Activated naive CD8-positive, alpha-beta T cell treated with anti-CD3 and anti-CD28 coated beads, Interleukin-2, amount 50 U/mL, for 24 hours (primary cell): ENCODE measurements around the gene C1orf74.
"Not testable (repeated sequence)": the region's sequence is repeated elsewhere in the genome, so short reads cannot be mapped to it uniquely, and the experiment has no call there.

Experiments
- ATAC-seq: fragments of 150-1000 bp; cut with Tn5 transposase; one replicate; pipeline ENCODE4 v1.10.0; 2021
- DNase-seq: peaks from one replicate; pipeline ENCODE4 v3.0.0; 2021
- H3K27ac Mint-ChIP-seq: one replicate; pipeline ENCODE4 v1.8.0; 2021; ENCODE audit warnings: mild to moderate bottlenecking, mixed read lengths
- H3K27me3 Mint-ChIP-seq: one replicate; pipeline ENCODE4 v1.8.0; 2021; ENCODE audit warnings: mixed read lengths
- H3K36me3 Mint-ChIP-seq: one replicate; pipeline ENCODE4 v1.8.0; 2021; ENCODE audit warnings: low read depth, mixed read lengths
- H3K4me1 Mint-ChIP-seq: one replicate; pipeline ENCODE4 v1.8.0; 2021; ENCODE audit warnings: mixed read lengths
- H3K4me3 Mint-ChIP-seq: one replicate; pipeline ENCODE4 v1.8.0; 2021; ENCODE audit warnings: mild to moderate bottlenecking, moderate library complexity, mixed read lengths
- H3K9me3 Mint-ChIP-seq: one replicate; pipeline ENCODE4 v1.8.0; 2021; ENCODE audit warnings: mixed read lengths

C1orf74 gene

GRCh38 chr1:209815490-209815889 lies 31.1 kb upstream of the C1orf74 start:
- peak overlapping the region; percentile 61 for H3K4me3 Mint-ChIP-seq
- ATAC-seq (peak; percentile 11), DNase-seq (no peak)
- H3K4me1 Mint-ChIP-seq: peaks cover 22% of the 10 kb centered on the region
- peaks cover 11% of the 10 kb centered on the region for H3K27me3 Mint-ChIP-seq
- H3K27ac Mint-ChIP-seq: peak overlapping the region; percentile 81
- no peaks in the 10 kb centered on the region for H3K9me3 Mint-ChIP-seq
- H3K36me3 Mint-ChIP-seq: no peaks in the 10 kb centered on the region

- H3K27ac Mint-ChIP-seq: no peak overlapping the region
- no peak overlapping the region for H3K4me3 Mint-ChIP-seq
- DNase-seq: no peak
- H3K36me3 Mint-ChIP-seq: no peaks in the 10 kb centered on the region
- ATAC-seq: no peak
- H3K4me1 Mint-ChIP-seq: peaks cover 22% of the 10 kb centered on the region
- H3K9me3 Mint-ChIP-seq: no peaks in the 10 kb centered on the region
- H3K27me3 Mint-ChIP-seq: peaks cover 4% of the 10 kb centered on the region
Measured at GRCh38 chr1:209813902-209814301, 29.5 kb upstream of the C1orf74 start.

DNA sequence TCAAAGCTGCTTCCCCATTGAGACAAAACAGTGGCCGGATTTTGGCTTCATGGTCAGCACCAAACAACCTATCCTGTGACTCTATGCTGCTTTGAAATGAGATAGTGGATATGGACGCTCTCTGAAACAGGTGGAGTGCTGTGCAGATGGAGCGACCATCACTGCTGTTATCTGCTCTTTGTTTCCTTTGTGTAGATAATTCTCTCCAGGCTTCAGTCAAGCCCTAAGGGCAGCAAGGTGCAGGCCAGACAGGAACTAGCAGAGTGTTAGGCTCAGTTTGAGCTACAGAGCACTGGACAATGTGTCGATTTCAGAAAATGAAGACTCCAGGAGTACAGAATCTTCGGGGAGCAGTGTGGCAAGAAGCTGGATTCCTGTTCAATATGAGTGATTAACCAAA lies 26.4 kb upstream of the C1orf74 start:
- peaks cover 2% of the 10 kb centered on the region for H3K27me3 Mint-ChIP-seq
- H3K36me3 Mint-ChIP-seq: no peaks in the 10 kb centered on the region
- ATAC-seq (no peak), DNase-seq (no peak)
- H3K27ac Mint-ChIP-seq: no peak overlapping the region
- H3K4me1 Mint-ChIP-seq: peaks cover 12% of the 10 kb centered on the region
- no peaks in the 10 kb centered on the region for H3K9me3 Mint-ChIP-seq
- no peak overlapping the region for H3K4me3 Mint-ChIP-seq

DNA sequence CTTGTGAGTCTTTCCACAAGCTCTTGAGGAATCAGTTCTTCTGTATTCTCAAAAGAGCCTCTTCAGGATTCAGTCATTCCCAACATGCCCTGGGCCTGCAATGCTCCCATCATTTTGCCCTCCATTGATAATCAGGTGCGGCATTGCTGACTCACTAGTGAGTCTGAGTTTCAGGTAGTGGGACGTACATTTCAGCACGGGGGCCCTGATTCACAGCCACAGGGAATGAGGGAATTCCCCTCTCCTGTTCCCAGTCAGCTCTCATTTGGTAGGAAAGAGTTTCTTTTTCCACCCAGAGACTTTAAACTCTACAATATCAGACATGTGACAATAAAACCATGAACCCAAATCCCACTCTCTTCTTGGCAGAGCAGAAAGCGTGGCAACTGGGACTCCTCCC lies 25.3 kb upstream of the C1orf74 start:
- Mint-ChIP-seq H3K4me1 (peaks cover 7% of the 10 kb centered on the region), H3K4me3 (no peak overlapping the region), H3K27ac (no peak overlapping the region), H3K36me3 (no peaks in the 10 kb centered on the region), H3K27me3 (peaks cover 7% of the 10 kb centered on the region), H3K9me3 (no peaks in the 10 kb centered on the region)
- no peak for DNase-seq
- ATAC-seq: no peak

GRCh38 chr1:209808059-209808581 lies 23.8 kb upstream of the C1orf74 start:
- H3K27ac Mint-ChIP-seq: no peak overlapping the region
- peaks cover 10% of the 10 kb centered on the region for H3K4me1 Mint-ChIP-seq
- ATAC-seq: no peak
- H3K27me3 Mint-ChIP-seq: peaks cover 7% of the 10 kb centered on the region
- H3K9me3 Mint-ChIP-seq: no peaks in the 10 kb centered on the region
- no peaks in the 10 kb centered on the region for H3K36me3 Mint-ChIP-seq
- no peak for DNase-seq
- no peak overlapping the region for H3K4me3 Mint-ChIP-seq

DNA sequence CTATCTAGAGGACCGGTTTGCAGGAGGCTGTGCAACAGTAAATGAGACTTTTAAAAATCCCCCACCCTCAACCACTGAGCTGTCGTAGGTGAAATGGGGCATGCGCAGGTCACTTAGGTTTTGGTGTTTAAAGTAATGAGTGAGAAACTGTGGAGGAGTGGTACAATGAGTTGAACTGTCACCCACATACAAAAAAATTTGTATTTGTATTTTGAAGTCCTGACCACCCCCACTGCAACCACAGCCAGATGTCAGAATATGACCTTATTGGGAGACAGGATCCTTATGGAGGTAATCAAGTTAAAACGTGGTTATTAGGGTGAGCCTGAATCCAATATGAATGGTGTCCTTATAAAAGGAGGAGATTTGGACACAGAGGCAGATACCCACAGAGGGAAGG lies 23.1 kb upstream of the C1orf74 start:
- Mint-ChIP-seq H3K4me3 (no peak overlapping the region), H3K4me1 (peaks cover 10% of the 10 kb centered on the region), H3K27ac (no peak overlapping the region), H3K9me3 (no peaks in the 10 kb centered on the region), H3K36me3 (no peaks in the 10 kb centered on the region), H3K27me3 (peaks cover 7% of the 10 kb centered on the region)
- DNase-seq (no peak), ATAC-seq (no peak)

DNA sequence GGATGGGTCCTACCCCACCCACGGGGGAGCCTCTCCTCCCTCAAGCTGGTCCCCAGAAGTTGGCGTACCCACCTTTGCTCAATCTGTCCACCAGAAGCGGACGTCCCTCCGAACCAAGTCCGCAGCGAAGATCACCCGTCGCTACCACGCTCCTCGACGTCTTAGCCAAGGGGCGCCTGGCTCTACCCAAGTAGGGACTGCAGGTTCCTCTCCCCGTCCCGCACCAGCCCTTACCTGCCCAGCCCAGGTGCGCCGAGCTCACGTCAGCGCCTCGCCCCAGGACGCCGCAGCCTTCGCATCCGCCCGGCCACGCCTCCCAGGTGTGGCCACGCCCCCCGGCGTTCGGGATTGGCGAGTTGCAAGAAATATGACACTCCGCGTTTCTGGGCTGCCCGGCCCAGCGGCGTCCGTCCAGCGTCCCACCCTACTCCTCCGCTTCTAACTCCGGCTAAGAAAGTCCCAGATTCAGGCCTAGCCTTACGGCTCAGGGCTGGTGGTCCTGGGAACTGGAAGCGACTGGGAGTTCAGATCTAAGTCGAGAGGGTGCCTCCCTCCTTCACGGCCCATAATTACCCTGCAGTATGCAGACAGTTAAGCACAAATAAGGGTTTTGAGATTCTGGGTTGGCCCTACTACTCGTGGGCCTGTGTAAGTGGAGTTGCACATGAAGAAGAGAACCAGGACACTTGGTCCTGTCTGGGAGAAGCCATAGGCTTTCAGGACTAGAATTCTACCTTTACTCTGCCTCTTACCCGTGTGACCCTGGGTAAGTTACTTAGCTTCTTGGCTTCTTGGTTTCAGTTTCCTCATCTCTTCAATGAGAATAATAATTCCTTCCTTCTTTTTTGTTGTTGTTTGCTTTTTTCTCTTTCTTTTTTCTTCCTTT lies 21.8 kb upstream of the C1orf74 start, which contains the start of gene IRF6:
Gene IRF6, minus strand, starts transcription at position 268 of the 886 bp plus-strand sequence. CDS start 4,729 bp downstream, outside the sequence.
- H3K4me1 Mint-ChIP-seq: peaks cover 10% of the 10 kb centered on the region
- peak within 1 kb of the TSS; percentile 62 for H3K4me3 Mint-ChIP-seq
- H3K9me3 Mint-ChIP-seq: no peaks in the 10 kb centered on the region
- DNase-seq (peak; percentile 61), ATAC-seq (peak; percentile 55)
- peaks cover 7% of the 10 kb centered on the region for H3K27me3 Mint-ChIP-seq
- no peaks in the 10 kb centered on the region for H3K36me3 Mint-ChIP-seq
- no peak within 1 kb of the TSS for H3K27ac Mint-ChIP-seq

GRCh38 chr1:209805341-209805781 lies 21.0 kb upstream of the C1orf74 start:
- peaks cover 10% of the 10 kb centered on the region for H3K4me1 Mint-ChIP-seq
- peaks cover 7% of the 10 kb centered on the region for H3K27me3 Mint-ChIP-seq
- H3K36me3 Mint-ChIP-seq: no peaks in the 10 kb centered on the region
- peak overlapping the region; percentile 62 for H3K4me3 Mint-ChIP-seq
- ATAC-seq (no peak), DNase-seq (no peak)
- H3K27ac Mint-ChIP-seq: no peak overlapping the region
- no peaks in the 10 kb centered on the region for H3K9me3 Mint-ChIP-seq

DNA sequence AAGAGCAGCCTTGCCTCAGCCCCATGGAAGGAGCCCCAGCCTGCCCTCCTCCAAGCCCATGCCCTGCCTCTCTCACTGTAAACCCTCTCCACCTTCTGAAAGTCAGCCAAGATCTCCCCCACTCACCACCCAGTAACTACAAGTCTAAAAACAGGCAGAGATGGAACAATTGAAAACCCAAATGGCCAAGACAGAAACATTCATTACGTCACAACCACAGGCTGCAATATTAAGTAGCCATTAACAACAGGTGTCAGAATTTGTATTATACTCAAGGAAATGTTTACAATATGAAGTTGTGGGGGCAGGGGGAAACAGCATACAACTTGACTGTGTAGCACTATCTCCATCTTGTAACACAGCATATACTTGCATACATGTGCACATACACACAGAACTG lies 19.2 kb upstream of the C1orf74 start:
- ATAC-seq (no peak), DNase-seq (no peak)
- H3K9me3 Mint-ChIP-seq: no peaks in the 10 kb centered on the region
- H3K4me1 Mint-ChIP-seq: peaks cover 10% of the 10 kb centered on the region
- H3K27me3 Mint-ChIP-seq: peaks cover 7% of the 10 kb centered on the region
- no peak overlapping the region for H3K4me3 Mint-ChIP-seq
- no peaks in the 10 kb centered on the region for H3K36me3 Mint-ChIP-seq
- no peak overlapping the region for H3K27ac Mint-ChIP-seq

GRCh38 chr1:209802780-209803152 lies 18.4 kb upstream of the C1orf74 start:
- no peak overlapping the region for H3K4me3 Mint-ChIP-seq
- ATAC-seq: no peak
- no peaks in the 10 kb centered on the region for H3K36me3 Mint-ChIP-seq
- H3K9me3 Mint-ChIP-seq: no peaks in the 10 kb centered on the region
- peaks cover 7% of the 10 kb centered on the region for H3K27me3 Mint-ChIP-seq
- no peak overlapping the region for H3K27ac Mint-ChIP-seq
- DNase-seq: no peak
- H3K4me1 Mint-ChIP-seq: peaks cover 10% of the 10 kb centered on the region

- Mint-ChIP-seq H3K9me3 (no peaks in the 10 kb centered on the region), H3K27ac (no peak overlapping the region), H3K4me3 (no peak overlapping the region), H3K36me3 (no peaks in the 10 kb centered on the region), H3K27me3 (peaks cover 9% of the 10 kb centered on the region), H3K4me1 (peaks cover 10% of the 10 kb centered on the region)
- no peak for ATAC-seq
- DNase-seq: no peak
Measured at GRCh38 chr1:209802117-209802779, 17.9 kb upstream of the C1orf74 start.

DNA sequence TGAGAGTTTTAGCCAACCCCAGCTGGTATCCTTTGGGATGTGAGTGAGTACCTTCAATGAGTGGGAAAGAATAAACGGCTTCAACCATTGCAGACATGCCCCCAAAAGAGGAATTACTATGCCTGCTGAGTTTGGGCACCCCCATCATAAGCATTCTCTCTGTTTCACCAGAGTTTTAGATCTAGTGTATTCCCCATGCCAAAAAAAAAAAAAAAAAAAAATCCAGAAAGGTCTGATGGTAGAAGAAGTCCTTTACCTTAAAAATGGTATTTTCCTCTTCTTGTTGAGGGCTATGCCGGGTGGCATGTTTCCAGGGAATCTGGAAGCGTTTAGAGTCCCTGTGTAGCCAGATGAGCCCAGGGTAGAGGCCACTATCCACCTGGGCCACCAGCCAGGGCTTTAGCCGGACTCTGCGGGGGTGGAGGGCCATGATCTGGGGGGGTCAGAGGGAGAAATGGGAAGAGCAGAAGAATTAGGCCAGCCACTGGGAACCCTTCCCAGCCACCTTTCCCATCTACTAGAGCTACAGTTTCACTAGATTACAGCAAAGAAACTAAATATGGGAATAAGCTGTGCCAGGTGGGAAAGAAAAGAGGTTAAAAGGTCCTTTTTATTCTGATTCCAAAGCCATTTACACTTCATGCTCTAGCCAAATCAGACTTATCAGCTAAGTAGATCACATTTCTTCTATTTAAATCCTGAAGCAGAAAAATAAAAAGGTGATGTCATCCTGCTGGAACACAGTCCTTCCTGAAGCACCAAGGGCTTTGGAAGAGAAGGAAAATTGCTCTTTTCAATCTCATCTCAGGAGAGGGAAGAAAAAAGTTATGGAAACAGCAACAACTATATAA lies 16.9 kb upstream of the C1orf74 start:
- no peaks in the 10 kb centered on the region for H3K36me3 Mint-ChIP-seq
- H3K27ac Mint-ChIP-seq: no peak overlapping the region
- H3K4me1 Mint-ChIP-seq: peaks cover 9% of the 10 kb centered on the region
- no peak overlapping the region for H3K4me3 Mint-ChIP-seq
- no peaks in the 10 kb centered on the region for H3K9me3 Mint-ChIP-seq
- ATAC-seq: no peak
- peaks cover 9% of the 10 kb centered on the region for H3K27me3 Mint-ChIP-seq
- DNase-seq: no peak

DNA sequence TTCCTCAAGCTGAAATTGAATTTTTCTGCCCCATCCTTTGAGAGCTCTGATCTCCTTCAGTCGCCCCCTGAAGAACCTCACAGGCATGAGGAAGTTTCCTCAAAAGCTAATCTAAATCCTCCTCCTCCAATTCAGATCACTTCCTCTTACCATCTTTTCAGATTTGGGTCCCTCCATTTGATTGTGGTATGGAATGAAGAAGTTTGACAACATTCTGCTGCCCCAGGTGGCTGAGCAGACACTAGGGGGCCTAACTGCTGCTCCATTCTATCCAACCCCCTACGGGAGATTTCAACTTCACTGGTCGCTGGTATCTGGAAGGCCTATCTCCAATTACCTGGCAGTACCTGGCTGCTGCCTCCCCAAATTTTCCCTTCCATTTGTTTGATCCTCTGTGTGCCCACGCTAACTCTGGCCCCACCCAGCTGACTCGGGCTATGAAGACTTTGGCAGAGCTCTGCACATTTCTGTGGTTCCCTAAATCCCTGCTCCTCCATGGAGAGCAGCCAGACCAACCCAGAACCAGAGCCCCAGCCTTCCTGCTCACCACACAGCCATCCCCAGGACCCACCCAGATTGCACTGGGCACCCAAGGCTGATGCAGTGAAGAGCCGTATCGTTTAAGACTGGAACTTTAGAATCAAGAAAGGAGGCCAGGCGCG lies 13.8 kb upstream of the C1orf74 start:
- no peak for DNase-seq
- peaks cover 12% of the 10 kb centered on the region for H3K27me3 Mint-ChIP-seq
- H3K27ac Mint-ChIP-seq: no peak overlapping the region
- no peaks in the 10 kb centered on the region for H3K4me1 Mint-ChIP-seq
- no peak overlapping the region for H3K4me3 Mint-ChIP-seq
- no peaks in the 10 kb centered on the region for H3K36me3 Mint-ChIP-seq
- ATAC-seq: no peak
- H3K9me3 Mint-ChIP-seq: no peaks in the 10 kb centered on the region

- not testable (repeated sequence) for H3K4me3 Mint-ChIP-seq, DNase-seq, H3K4me1 Mint-ChIP-seq, H3K27ac Mint-ChIP-seq, H3K36me3 Mint-ChIP-seq, H3K9me3 Mint-ChIP-seq, ATAC-seq
- H3K27me3 Mint-ChIP-seq: peaks cover 23% of the 10 kb centered on the region
Measured at GRCh38 chr1:209793711-209794110, 9.4 kb upstream of the C1orf74 start.
